Measurements from ENCODE around the gene CUL5.

- no peak for TF ChIP-seq CTCF (IDR thresholded peaks at IDR 0.05)
- TF ChIP-seq BCL3 (IDR thresholded peaks at IDR 0.05): no peak
- no peak for TF ChIP-seq RNF2 (IDR thresholded peaks at IDR 0.05; ENCODE audit: borderline replicate concordance, low read depth)
- no peak for TF ChIP-seq RAD21 (conservative IDR thresholded peaks at IDR 0.05 in 1 of 2, IDR thresholded peaks at IDR 0.05 in 1 of 2)
These were observed 45.6 kb upstream of the CUL5 start for GRCh38 chr11:107963091-107963490.

All from A549 (cell line).